Natural killer cell (primary cell): ENCODE data around the gene OVCH2. TPM values are rescaled to one million over a fixed set of nuclear protein-coding genes. Genes with fewer than 3 reads are reported as not detected.

ENCODE experiments used
- ATAC-seq, 3 donors: fragments of 150-1000 bp in 2 of 3; fragments of 200-7000 bp in 1 of 3; cut with Tn5 transposase; 1 replicate in 1 of 3; 2 replicates in 2 of 3; pipeline ENCODE4 v1.10.0; 2021; ENCODE audit warnings: mild to moderate bottlenecking in 2 of 3, moderate library complexity in 2 of 3
- DNase-seq, 2 donors: peaks; one replicate each; pipeline versions ENCODE4 v3.0.0 to v3.0.0-alpha.2; 2013 to 2021; ENCODE audit warnings: mixed read lengths in 1 of 2
- H3K27ac ChIP-seq: one replicate; pipeline ENCODE4 v1.5.1; 2013; ENCODE audit warnings: mild to moderate bottlenecking, low read length
- H3K27me3 ChIP-seq: one replicate; pipeline ENCODE4 v1.6.1; 2013; ENCODE audit warnings: low read length; ENCODE audit not compliant: control insufficient read depth, insufficient read depth
- H3K36me3 ChIP-seq: one replicate; pipeline ENCODE4 v1.6.1; 2013; ENCODE audit warnings: low read length; ENCODE audit not compliant: control insufficient read depth, insufficient read depth
- H3K4me1 ChIP-seq: one replicate; pipeline ENCODE4 v1.6.1; 2013; ENCODE audit warnings: low read length; ENCODE audit not compliant: control insufficient read depth, insufficient read depth
- H3K4me3 ChIP-seq: one replicate; pipeline ENCODE4 v1.5.1; 2013; ENCODE audit warnings: low read length
- H3K9me3 ChIP-seq: one replicate; pipeline ENCODE4 v1.6.1; 2013; ENCODE audit warnings: low read length; ENCODE audit not compliant: control insufficient read depth, insufficient read depth
- H3K27ac Mint-ChIP-seq, 2 donors: one replicate each; pipeline ENCODE4 v1.8.0; 2022; ENCODE audit warnings: mild to moderate bottlenecking in 2 of 2, mixed read lengths in 2 of 2, moderate library complexity in 1 of 2
- H3K27me3 Mint-ChIP-seq, 2 donors: one replicate each; pipeline ENCODE4 v1.8.0; 2022; ENCODE audit warnings: low read depth in 2 of 2, mixed read lengths in 2 of 2
- H3K36me3 Mint-ChIP-seq: one replicate; pipeline ENCODE4 v1.8.0; 2022; ENCODE audit warnings: mixed read lengths
- H3K4me1 Mint-ChIP-seq, 2 donors: one replicate each; pipeline ENCODE4 v1.8.0; 2022; ENCODE audit warnings: mixed read lengths in 2 of 2
- H3K4me3 Mint-ChIP-seq: one replicate; pipeline ENCODE4 v1.8.0; 2022; ENCODE audit warnings: mild to moderate bottlenecking, moderate library complexity, mixed read lengths
- H3K9me3 Mint-ChIP-seq, 2 donors: one replicate each; pipeline ENCODE4 v1.8.0; 2022; ENCODE audit warnings: mixed read lengths in 2 of 2
- WGBS: methylation state at CpG from one replicate; pipeline ENCODE4 v1.1.7; 2013; ENCODE audit warnings: missing lambda C conversion rate; ENCODE audit not compliant: insufficient coverage; 5-methylcytosine and 5-hydroxymethylcytosine counted together
- intact Hi-C: fragments of 100-400 bp; cut with micrococcal nuclease; formaldehyde crosslinking; loops from one replicate; pipeline ENCODE4 v1.14.2; 2022
- total RNA-seq, 4 donors: library from RNA; stranded (reverse); fragments of 120-200 nt in 1 of 4; gene quantifications; one replicate each; pipeline versions ENCODE4 v1.2.3 to v1.2.4, GENCODE V29; 2013 to 2022
- TF ChIP-seq, protein P1 (sequence below): fragments of 200-600 bp; IDR thresholded peaks from one replicate; pipeline ENCODE4 v1.8.0; 2022; ENCODE audit warnings: antibody characterized with exemption

The OVCH2 gene
- total RNA-seq, 3 donors from 2014 or later (not counting 1 experiment from before 2014, with no cell fraction given): not detected

DNA sequence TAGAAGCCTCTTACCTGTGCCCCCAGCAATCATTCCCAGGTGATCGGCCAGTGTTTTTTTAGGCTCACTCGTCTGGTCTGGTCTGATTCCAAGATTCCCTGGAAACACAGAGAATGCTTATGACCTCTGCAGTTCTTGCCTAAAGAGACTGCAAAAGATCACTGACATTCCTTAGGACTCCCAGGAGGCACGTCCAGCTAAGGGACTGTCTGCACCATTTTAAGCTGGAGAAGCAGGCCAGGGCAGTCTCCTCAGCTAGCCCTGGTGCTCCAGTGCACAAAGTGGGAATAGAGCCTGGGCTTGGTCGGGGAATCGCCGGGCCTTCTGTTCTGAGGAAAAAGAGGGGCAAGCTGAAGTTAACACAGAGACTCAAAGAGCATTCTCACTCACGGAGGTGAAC lies 37.8 kb downstream of the OVCH2 start:
- Mint-ChIP-seq H3K4me1 (peaks cover 0 to 13% of the 10 kb centered on the region in 2 donors), H3K4me3 (no peak overlapping the region), H3K36me3 (no peaks in the 10 kb centered on the region), H3K9me3 (no peaks in the 10 kb centered on the region), H3K27me3 (peaks cover 12 to 15% of the 10 kb centered on the region in 2 donors), H3K27ac (no peak overlapping the region)
- intact Hi-C loops: no loop called here
- Histone ChIP-seq H3K36me3 (no peaks in the 10 kb centered on the region), H3K9me3 (no peaks in the 10 kb centered on the region), H3K4me3 (no peak overlapping the region), H3K27ac (no peak overlapping the region), H3K27me3 (peaks cover 8% of the 10 kb centered on the region), H3K4me1 (peaks cover 16% of the 10 kb centered on the region)
- 85% methylated on average over 7 of the region's 7 CpGs for WGBS
- no peak for ATAC-seq
- TF ChIP-seq, protein P1, sequence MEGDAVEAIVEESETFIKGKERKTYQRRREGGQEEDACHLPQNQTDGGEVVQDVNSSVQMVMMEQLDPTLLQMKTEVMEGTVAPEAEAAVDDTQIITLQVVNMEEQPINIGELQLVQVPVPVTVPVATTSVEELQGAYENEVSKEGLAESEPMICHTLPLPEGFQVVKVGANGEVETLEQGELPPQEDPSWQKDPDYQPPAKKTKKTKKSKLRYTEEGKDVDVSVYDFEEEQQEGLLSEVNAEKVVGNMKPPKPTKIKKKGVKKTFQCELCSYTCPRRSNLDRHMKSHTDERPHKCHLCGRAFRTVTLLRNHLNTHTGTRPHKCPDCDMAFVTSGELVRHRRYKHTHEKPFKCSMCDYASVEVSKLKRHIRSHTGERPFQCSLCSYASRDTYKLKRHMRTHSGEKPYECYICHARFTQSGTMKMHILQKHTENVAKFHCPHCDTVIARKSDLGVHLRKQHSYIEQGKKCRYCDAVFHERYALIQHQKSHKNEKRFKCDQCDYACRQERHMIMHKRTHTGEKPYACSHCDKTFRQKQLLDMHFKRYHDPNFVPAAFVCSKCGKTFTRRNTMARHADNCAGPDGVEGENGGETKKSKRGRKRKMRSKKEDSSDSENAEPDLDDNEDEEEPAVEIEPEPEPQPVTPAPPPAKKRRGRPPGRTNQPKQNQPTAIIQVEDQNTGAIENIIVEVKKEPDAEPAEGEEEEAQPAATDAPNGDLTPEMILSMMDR: no peak
- no peak for DNase-seq

DNA sequence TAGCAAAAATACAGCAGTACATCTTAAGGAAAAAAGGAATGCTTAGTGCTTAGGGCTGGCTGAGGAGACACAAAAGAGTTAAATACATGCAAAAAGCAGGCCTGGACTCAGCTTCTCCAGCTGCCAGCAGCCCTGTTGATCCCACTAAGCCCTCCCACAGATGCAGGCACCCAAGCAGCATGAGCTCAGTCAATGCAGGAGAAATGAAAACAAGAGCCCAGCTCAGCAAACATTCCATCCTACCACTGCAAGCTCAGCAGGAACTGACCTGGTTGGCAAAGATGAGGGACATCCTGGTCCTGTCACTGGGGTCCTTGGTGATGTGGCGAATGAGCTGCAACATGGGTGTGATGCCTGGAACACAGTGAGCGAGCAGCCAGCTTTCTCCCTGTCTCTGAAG lies 38.8 kb downstream of the OVCH2 start:
- Histone ChIP-seq H3K36me3 (no peaks in the 10 kb centered on the region), H3K9me3 (no peaks in the 10 kb centered on the region), H3K27me3 (peaks cover 1% of the 10 kb centered on the region), H3K4me3 (no peak overlapping the region), H3K27ac (no peak overlapping the region), H3K4me1 (peaks cover 6% of the 10 kb centered on the region)
- Mint-ChIP-seq H3K36me3 (no peaks in the 10 kb centered on the region), H3K9me3 (no peaks in the 10 kb centered on the region), H3K4me1 (peaks cover 0 to 7% of the 10 kb centered on the region in 2 donors), H3K27me3 (peaks cover 8 to 10% of the 10 kb centered on the region in 2 donors), H3K4me3 (no peak overlapping the region), H3K27ac (no peak overlapping the region)
- WGBS: 96% methylated on average over 2 of the region's 2 CpGs
- intact Hi-C loops: no loop called here
- DNase-seq (no peak), ATAC-seq (no peak)
- TF ChIP-seq, protein P1: no peak

DNA sequence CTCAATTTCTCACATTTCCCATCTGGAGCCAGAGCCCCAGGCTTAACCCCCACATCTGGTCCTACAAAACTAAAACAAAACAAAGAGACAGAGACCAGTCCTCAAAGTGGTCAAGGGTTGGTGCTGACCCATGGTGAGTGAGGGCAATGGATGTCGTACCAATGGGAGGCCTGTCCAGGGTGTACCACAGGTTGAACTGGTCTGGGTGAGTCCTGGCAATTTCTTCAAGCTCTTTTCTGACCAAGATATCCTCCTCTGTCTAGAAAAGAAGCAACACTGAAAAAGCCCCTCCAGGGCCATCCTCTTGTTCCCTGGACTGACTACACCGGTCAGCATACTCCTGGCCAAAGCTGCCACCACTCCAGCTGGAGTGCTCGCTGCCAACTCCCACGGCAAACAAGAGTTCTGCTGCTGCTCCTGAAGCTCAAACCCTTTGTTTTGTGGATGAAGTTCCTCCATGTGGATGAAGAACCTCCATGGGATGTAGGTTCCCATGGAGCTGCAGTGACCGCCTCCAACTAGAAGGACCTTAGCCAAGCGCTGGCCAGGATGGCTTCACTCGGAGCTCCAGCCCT lies 39.9 kb downstream of the OVCH2 start:
- intact Hi-C loops: no loop called here
- WGBS: 92% methylated on average over 7 of the region's 7 CpGs
- ATAC-seq: no peak

More for the DNA sequence above, 39.9 kb downstream of the OVCH2 start:
- Histone ChIP-seq H3K36me3 (no peaks in the 10 kb centered on the region), H3K9me3 (no peaks in the 10 kb centered on the region), H3K27ac (no peak overlapping the region), H3K4me1 (peaks cover 5% of the 10 kb centered on the region), H3K4me3 (no peak overlapping the region), H3K27me3 (no peaks in the 10 kb centered on the region)
- TF ChIP-seq, protein P1: no peak
- Mint-ChIP-seq H3K4me3 (no peak overlapping the region), H3K36me3 (no peaks in the 10 kb centered on the region), H3K27me3 (peaks cover 0 to 2% of the 10 kb centered on the region in 2 donors), H3K9me3 (no peaks in the 10 kb centered on the region), H3K27ac (no peak overlapping the region), H3K4me1 (peaks cover 0 to 7% of the 10 kb centered on the region in 2 donors)
- no peak for DNase-seq
